GM12878 (cell line): Measurements from ENCODE around the gene KRT79. TPM values are rescaled to one million over a fixed set of nuclear protein-coding genes. Genes with fewer than 3 reads are reported as not detected.

Experiments
- ATAC-seq: fragments of 200-7000 bp; cut with Tn5 transposase; 3 replicates; pipeline ENCODE4 v1.9.1; 2020; ENCODE audit warnings: mild to moderate bottlenecking, moderate library complexity
- BruUV-seq: library from RNA; stranded (reverse); fragments of 400-500 nt; replicated peaks from 2 replicates; lab custom pipeline; 2021; lab: Mats Ljungman, UMichigan
- CTCF ChIA-PET: fragments of 300-600 bp; sonication (Branson Sonifier 250); formaldehyde crosslinking; extraction: SDS; loops from one replicate; lab custom pipeline; 2021; ENCODE audit warnings: inconsistent platforms; lab: Yijun Ruan, JAX
- POLR2A ChIA-PET: fragments of 350-600 bp; formaldehyde crosslinking; extraction: SDS; loops from one replicate; lab custom pipeline; 2021; ENCODE audit warnings: inconsistent platforms; lab: Charles Lee
- RAD21 ChIA-PET: fragments of 300-600 bp; sonication (Branson Sonifier 250); formaldehyde crosslinking; loops from one replicate; lab custom pipeline; 2023; ENCODE audit warnings: antibody characterized with exemption; ENCODE audit not compliant: unreplicated experiment; lab: Charles Lee
- SMC1A ChIA-PET: fragments of 300-600 bp; sonication (Branson Sonifier 250); formaldehyde crosslinking; loops from one replicate; lab custom pipeline; 2023; ENCODE audit not compliant: unreplicated experiment, uncharacterized antibody; lab: Charles Lee
- DNase-seq: peaks from one replicate; pipeline ENCODE4 v3.0.0-alpha.2; 2011; ENCODE audit warnings: low read depth, low spot score
- FAIRE-seq: peaks from 3 replicates; lab custom pipeline; 2011; peaks lifted over from hg19 to GRCh38; lab: Jason Lieb, UNC
- H2AFZ ChIP-seq: 2 replicates; pipeline ENCODE4 v1.6.0; 2011; ENCODE audit warnings: low read depth, low read length, control low read depth; ENCODE audit not compliant: control insufficient read depth
- H3K27ac ChIP-seq: 2 replicates; pipeline ENCODE4 v1.5.1; 2011; ENCODE audit warnings: control low read depth; ENCODE audit not compliant: control insufficient read depth, insufficient read depth
- H3K27me3 ChIP-seq, 2 experiments: replicated peaks in 1 of 2; 2 replicates each; pipeline versions ENCODE4 v1.6.0 to v1.6.1; 2011; ENCODE audit warnings: low read length in 1 of 2; ENCODE audit not compliant: control insufficient read depth in 2 of 2, insufficient read depth in 2 of 2
- H3K36me3 ChIP-seq, 2 experiments: 2 replicates each; pipeline ENCODE4 v1.5.1; 2011; ENCODE audit warnings: low read length in 1 of 2; ENCODE audit not compliant: control insufficient read depth in 2 of 2, insufficient read depth in 2 of 2
- H3K4me1 ChIP-seq: 2 replicates; pipeline ENCODE4 v1.6.1; 2011; ENCODE audit warnings: mild to moderate bottlenecking, low read length, moderate library complexity, mixed read lengths; ENCODE audit not compliant: control insufficient read depth, insufficient read depth
- H3K4me2 ChIP-seq: 2 replicates; pipeline ENCODE4 v1.6.0; 2011; ENCODE audit warnings: control low read depth; ENCODE audit not compliant: control insufficient read depth, insufficient read depth
- H3K4me3 ChIP-seq: fragments of 200-600 bp; sonication (generic); 2 replicates; pipeline ENCODE4 v1.5.1; 2016
- H3K79me2 ChIP-seq: 2 replicates; pipeline ENCODE4 v1.6.0; 2011; ENCODE audit warnings: low read length; ENCODE audit not compliant: control insufficient read depth, insufficient read depth
- H3K9ac ChIP-seq: 2 replicates; pipeline ENCODE4 v1.8.0; 2011; ENCODE audit warnings: low read length, control low read depth, mixed read lengths; ENCODE audit not compliant: control insufficient read depth, insufficient read depth
- H3K9me3 ChIP-seq: replicated peaks from 3 replicates; pipeline ENCODE4 v1.5.1; 2011; ENCODE audit warnings: mild to moderate bottlenecking, low read length; ENCODE audit not compliant: control insufficient read depth, insufficient read depth
- H4K20me1 ChIP-seq: 2 replicates; pipeline ENCODE4 v1.6.0; 2011; ENCODE audit not compliant: control insufficient read depth, insufficient read depth
- CHD4 ChIP-seq: fragments of 200-600 bp; sonication (generic); IDR thresholded peaks from 2 replicates; pipeline ENCODE4 v1.6.1; 2016; ENCODE audit warnings: mild to moderate bottlenecking
- CREB1 ChIP-seq: IDR thresholded peaks from 2 replicates; pipeline ENCODE4 v1.6.1; 2012; ENCODE audit warnings: low read depth, mild to moderate bottlenecking, inconsistent platforms
- ELK1 ChIP-seq: IDR thresholded peaks from 2 replicates; pipeline ENCODE4 v1.6.1; 2012; ENCODE audit warnings: low read depth, low read length, improper control_type of control experiment
- IRF4 ChIP-seq: IDR thresholded peaks from 2 replicates; pipeline ENCODE4 v1.6.1; 2011; ENCODE audit warnings: low read depth, low read length
- KLF5 ChIP-seq: fragments of 450-650 bp; IDR thresholded peaks from 2 replicates; pipeline ENCODE4 v1.6.1; 2014; ENCODE audit warnings: mild to moderate bottlenecking; ENCODE audit not compliant: partially characterized antibody
- PAX8 ChIP-seq: fragments of 450-650 bp; IDR thresholded peaks from 2 replicates; pipeline ENCODE4 v1.6.1; 2017; ENCODE audit warnings: mild to moderate bottlenecking, moderate library complexity
- RAD21 ChIP-seq: IDR thresholded peaks from 2 replicates; pipeline ENCODE4 v1.6.1; 2011; ENCODE audit warnings: mild to moderate bottlenecking, low read depth, low read length, moderate library complexity; ENCODE audit not compliant: insufficient read depth
- WGBS: methylation state at CpG from one replicate; pipeline ENCODE4 v1.1.6; 2016; ENCODE audit warnings: low lambda C conversion rate; ENCODE audit not compliant: insufficient replicate concordance, insufficient coverage; ENCODE audit errors: missing lambda C conversion rate; 5-methylcytosine and 5-hydroxymethylcytosine counted together
- in situ Hi-C: fragments of 300-500 bp; cut with MboI; formaldehyde crosslinking; loops from 9 replicates; pipeline ENCODE4 v1.14.3; 2018; ENCODE audit warnings: mixed read lengths
- intact Hi-C: fragments of 100-400 bp; cut with micrococcal nuclease; formaldehyde crosslinking; loops from one replicate; pipeline ENCODE4 v1.14.2; 2022; ENCODE audit not compliant: unreplicated experiment
- polyA plus RNA-seq, 11 experiments: library from polyadenylated mRNA; depleted of rRNA in 4 of 11; unstranded in 6 of 11; stranded (reverse) in 5 of 11; fragments of >200 nt; fragmentation: Nextera tagmentation in 4 of 11; fragmentation: Illumina TruSeq in 1 of 11; extraction: Ambion mirVana in 4 of 11; extraction: Trizol in 1 of 11; gene quantifications; 1 replicate in 1 of 11; 2 replicates in 10 of 11; pipeline versions ENCODE4 v1.2.1 to v1.2.3, GENCODE V29; 2011 to 2016; ENCODE audit warnings: inconsistent platforms in 2 of 11, missing spikeins in 2 of 11, low read depth in 1 of 11
- total RNA-seq, 4 experiments: library from RNA; depleted of rRNA in 3 of 4; stranded (reverse); fragments of >200 nt in 3 of 4; fragmentation: Illumina TruSeq in 1 of 4; extraction: Trizol in 1 of 4; gene quantifications; 2 replicates each; pipeline versions ENCODE4 v1.2.1 to v1.2.3, GENCODE V29; 2013 to 2021
- TF ChIP-seq, protein P1 (sequence below): IDR thresholded peaks from 2 replicates; pipeline ENCODE4 v1.6.1; 2011; ENCODE audit warnings: low read depth, low read length, improper control_type of control experiment, borderline replicate concordance

KRT79 gene
- total and polyA plus RNA-seq, 10 of the 15 experiments (the other 5 are each of a cell fraction or from before 2014, with no cell fraction given), result 0.03 to 0.09 (median 0.07) TPM; not detected in 7

DNA sequence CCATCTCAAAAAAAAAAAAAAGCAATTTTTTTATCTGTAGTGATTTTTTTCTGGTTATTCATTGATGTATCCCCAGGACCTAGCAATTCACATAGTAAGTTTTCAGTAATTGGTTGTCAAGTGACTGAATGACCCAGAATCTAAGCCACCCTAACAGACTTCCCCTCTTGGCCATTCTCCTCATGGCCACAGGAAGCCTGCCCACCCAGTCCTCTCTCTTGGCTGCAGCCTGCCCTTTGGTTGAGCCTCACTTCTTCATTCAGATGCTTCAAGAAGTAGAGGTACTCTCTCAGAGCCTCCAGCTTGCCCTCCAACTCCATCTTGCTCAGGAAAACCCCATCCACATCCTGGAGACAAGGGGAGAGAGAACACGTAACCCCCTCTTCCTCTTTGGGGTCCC lies 11.8 kb upstream of the KRT79 start (continued):
- TF ChIP-seq KLF5, result no peak
- no peak for TF ChIP-seq RAD21

DNA sequence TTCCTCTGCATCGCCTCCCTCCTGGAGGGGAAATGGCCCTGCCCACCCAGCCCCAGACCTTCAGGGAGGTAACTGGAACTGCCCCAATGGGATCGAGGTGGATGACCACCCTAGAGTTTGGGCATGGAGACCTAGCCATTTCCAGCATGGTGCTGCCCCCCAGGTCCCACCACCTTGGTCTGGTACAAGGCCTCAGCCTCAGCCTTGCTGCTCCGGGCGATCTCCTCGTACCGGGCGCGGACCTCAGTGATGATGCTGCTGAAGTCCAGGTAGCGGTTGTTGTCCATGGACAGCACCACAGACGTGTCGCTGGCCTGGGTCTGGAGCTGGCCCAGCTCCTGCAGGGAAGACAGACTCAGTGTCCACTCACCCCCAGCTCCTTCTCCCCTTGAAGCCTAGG lies 10.3 kb upstream of the KRT79 start:
- no peak for ATAC-seq
- no peak overlapping the region for H2AFZ ChIP-seq
- intact Hi-C loops, result no loop called here
- H3K27me3 ChIP-seq, result no peaks in the 10 kb centered on the region; a peak in 2 of 4 replicates
- in situ Hi-C loops, result no loop called here
- ChIA-PET SMC1A (no interaction called here), CTCF (no interaction called here), RAD21 (no interaction called here), POLR2A (no interaction called here)
- no peaks in the 10 kb centered on the region for H4K20me1 ChIP-seq
- H3K27ac ChIP-seq, result no peak overlapping the region
- H3K36me3 ChIP-seq, result no peaks in the 10 kb centered on the region
- no peak for FAIRE-seq
- TF ChIP-seq PAX8, result no peak
- no peak for TF ChIP-seq ELK1
- TF ChIP-seq CREB1, result no peak
- TF ChIP-seq CHD4, result no peak
- TF ChIP-seq IRF4, result no peak
- TF ChIP-seq RAD21, result no peak
- TF ChIP-seq, protein P1, sequence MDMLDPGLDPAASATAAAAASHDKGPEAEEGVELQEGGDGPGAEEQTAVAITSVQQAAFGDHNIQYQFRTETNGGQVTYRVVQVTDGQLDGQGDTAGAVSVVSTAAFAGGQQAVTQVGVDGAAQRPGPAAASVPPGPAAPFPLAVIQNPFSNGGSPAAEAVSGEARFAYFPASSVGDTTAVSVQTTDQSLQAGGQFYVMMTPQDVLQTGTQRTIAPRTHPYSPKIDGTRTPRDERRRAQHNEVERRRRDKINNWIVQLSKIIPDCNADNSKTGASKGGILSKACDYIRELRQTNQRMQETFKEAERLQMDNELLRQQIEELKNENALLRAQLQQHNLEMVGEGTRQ, result no peak
- no peaks in the 10 kb centered on the region for H3K4me1 ChIP-seq
- no peaks in the 10 kb centered on the region for H3K79me2 ChIP-seq
- H3K9ac ChIP-seq, result no peak overlapping the region
- no TSS peak for BruUV-seq
- WGBS, result 67% methylated on average over 11 of the region's 11 CpGs
- H3K9me3 ChIP-seq, result no peaks in the 10 kb centered on the region
- no peak for DNase-seq
- no peak overlapping the region for H3K4me3 ChIP-seq
- no peak overlapping the region for H3K4me2 ChIP-seq
